ENCODE measurements around the gene TMEM198.

GRCh38 chr2:219516888-219517287 lies 26.9 kb upstream of the TMEM198 start:
- TF ChIP-seq CTCF (IDR thresholded peaks at IDR 0.05) (no peak), POLR2A (IDR thresholded peaks at IDR 0.05) (no peak)
